A549 treated with Hydrocortisone at 1 μM for 4 hours (cell line): ENCODE data around the gene UBXN2A. TPM values are rescaled to one million over a fixed set of nuclear protein-coding genes. Genes with fewer than 3 reads are reported as not detected.

Source experiments
- total RNA-seq: library from RNA; stranded (reverse); fragments of 200-300 nt; extraction: Qiagen RNA extraction; gene quantifications from 5 replicates; pipeline ENCODE4 v1.2.3, GENCODE V29; 2022

Gene UBXN2A
- 20.9 to 25.5 TPM (median 22.7 TPM) in 5 replicates for total RNA-seq

GRCh38 chr2:23939987-23940717, at the start of gene UBXN2A:
Gene UBXN2A, plus strand, starts transcription at chr2:23940463. Its CDS starts 17,852 bp downstream, at chr2:23958315.

GRCh38 chr2:23926750-23927571, 13.3 kb upstream of the UBXN2A start, which contains the start of gene ATAD2B:
Gene ATAD2B, minus strand, starts transcription at chr2:23927123. Its CDS starts 353 bp downstream, at chr2:23926770.

DNA sequence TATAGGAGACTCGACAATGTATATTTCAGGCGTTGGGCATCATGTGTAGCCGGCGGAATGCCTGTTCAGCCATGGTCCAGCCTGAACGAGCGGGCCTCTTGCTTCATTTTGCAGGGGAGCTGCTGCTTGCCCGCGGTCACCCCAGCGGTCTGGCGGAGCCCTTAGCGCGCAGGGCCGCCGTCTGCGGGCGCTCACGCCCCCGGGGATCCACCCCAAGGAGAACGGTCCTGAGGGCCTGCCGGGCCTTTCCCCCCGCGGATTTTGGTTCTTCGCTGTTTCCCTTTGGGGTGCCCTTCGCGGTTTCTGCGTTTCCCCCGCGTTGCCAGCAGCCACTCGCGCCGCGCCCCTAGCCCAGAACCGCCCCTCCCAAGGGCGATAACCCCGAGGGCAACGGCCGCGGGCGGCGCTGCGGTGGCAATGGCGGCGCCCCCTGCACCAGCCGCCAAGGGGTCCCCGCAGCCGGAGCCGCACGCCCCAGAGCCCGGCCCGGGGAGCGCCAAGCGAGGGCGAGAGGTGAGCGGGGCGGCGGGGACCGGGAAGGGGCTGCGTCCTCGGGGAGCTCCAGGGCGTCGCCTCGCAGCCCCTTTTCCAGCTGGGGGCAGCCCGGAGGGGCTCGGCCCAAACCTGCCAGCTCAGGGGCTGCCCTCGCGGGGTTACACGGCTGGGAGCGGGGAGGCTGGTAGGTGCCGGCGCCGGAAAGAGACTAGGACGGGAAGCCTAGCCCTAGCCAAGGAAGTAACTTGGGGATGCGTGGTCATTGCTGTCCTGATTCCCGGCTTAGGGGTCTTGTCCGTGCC, 69.6 kb downstream of the UBXN2A start, which contains the start of gene MFSD2B:
TSS of gene MFSD2B (plus strand) at position 406 of the 797 bp plus-strand sequence. CDS start at position 418, 12 bp downstream.

DNA sequence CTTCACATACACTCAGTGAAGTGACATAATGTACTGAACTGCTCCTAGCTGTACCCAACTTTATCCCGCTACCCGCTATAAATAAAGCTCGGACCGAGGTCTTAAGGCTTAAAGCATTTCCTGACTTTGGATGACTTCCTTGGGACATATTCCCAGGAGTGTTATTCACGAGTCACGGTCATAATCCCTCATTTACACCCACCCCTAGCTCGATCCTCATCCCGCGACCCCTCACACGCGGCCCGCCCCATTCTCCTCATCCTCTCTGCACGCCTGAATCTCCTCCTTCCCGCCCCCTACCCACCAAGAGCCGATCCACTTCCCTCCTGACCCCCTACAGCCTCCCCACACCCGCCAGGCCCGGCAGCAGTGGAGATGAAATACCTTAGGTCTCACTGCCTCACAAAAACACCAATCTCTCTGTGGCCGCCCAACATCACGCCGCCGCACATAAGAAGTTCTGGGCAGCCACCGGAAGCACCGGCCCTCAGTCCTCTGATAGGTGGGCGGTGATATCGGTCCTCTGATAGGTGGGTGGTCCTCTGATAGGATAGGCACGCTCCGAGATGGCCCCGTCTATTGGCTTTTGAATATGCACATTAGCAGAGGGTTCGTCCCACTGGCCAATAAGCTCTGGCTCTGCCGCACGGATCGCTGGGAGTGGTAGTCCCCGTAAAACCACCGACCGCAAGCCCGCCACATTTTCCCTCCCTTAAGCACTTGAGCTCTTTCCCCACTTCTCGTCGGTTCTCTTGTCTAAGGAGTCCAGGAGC, 106.9 kb downstream of the UBXN2A start, which contains the start of gene WDCP:
TSS of gene WDCP (minus strand) at position 462 of the 773 bp plus-strand sequence. CDS start 7,897 bp downstream, outside the sequence.

DNA sequence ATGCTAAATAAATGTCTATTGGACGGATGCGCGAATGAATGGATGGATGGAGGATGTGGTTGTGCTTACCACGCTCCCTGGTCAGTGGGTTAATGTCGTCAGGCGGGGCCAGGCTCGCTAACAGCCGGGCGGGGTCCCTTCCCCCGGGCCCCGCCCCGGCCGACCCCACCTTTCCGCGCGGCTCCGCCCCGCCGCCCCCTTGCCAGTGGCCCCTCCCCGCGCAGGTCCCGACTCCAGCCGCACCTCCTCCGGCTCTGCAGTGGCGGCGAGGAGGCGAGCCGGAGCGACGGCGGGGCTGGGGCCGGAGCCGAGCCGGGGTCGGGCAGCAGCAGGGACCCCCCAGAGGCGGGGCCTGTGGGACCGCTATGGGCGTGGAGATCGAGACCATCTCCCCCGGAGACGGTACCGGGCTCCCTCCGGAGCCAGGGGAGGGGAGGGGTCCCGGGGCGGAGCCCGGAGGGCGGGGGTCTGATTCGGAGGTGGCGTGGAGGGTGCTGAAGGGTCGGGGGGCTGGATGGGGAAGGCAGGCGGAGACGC, 109.3 kb downstream of the UBXN2A start, which contains the start of gene FKBP1B:
TSS of gene FKBP1B (plus strand) at position 257 of the 537 bp plus-strand sequence. CDS start at position 366, 109 bp downstream.

Other genes with a start within 250 kb of the UBXN2A start
- gene ATAD2B, start 13.3 kb upstream of the UBXN2A start, total RNA-seq, result 5.9 to 8.5 TPM (median 7.2 TPM) in 5 replicates
- 0.18 to 0.84 TPM (median 0.52 TPM) in 5 replicates for gene MFSD2B, start 69.6 kb downstream of the UBXN2A start, total RNA-seq
- 12.7 to 15.7 TPM (median 14.7 TPM) in 5 replicates for gene WDCP, start 106.9 kb downstream of the UBXN2A start, total RNA-seq
- 10.6 to 13.7 TPM (median 13.1 TPM) in 5 replicates for gene FKBP1B, start 109.3 kb downstream of the UBXN2A start, total RNA-seq
- 158 to 181 TPM (median 175 TPM) in 5 replicates for gene SF3B6, start 135.9 kb downstream of the UBXN2A start, total RNA-seq
- gene TP53I3, start 144.4 kb downstream of the UBXN2A start, total RNA-seq, result 257 to 305 TPM (median 269 TPM) in 5 replicates
- 1.7 to 2.3 TPM (median 1.8 TPM) in 5 replicates for gene PFN4, start 182.9 kb downstream of the UBXN2A start, total RNA-seq
- gene FAM228B, start 183.0 kb downstream of the UBXN2A start, total RNA-seq, result 1.6 to 2.2 TPM (median 1.9 TPM) in 5 replicates
- not detected in 5 replicates for gene FAM228A, start 234.6 kb downstream of the UBXN2A start, total RNA-seq